Type B pancreatic cell (in vitro differentiated cells): ENCODE data around the gene CPNE4. TPM values are rescaled to one million over a fixed set of nuclear protein-coding genes. Genes with fewer than 3 reads are reported as not detected.
"Not testable (repeated sequence)": the region's sequence is repeated elsewhere in the genome, so short reads cannot be mapped to it uniquely, and the experiment has no call there.

Experiments used
- DNase-seq: peaks from one replicate; pipeline ENCODE4 v3.0.0; 2021; ENCODE audit warnings: mixed read lengths; ENCODE audit not compliant: unreplicated experiment; ENCODE audit errors: extremely low spot score
- H3K27ac Mint-ChIP-seq: 2 replicates; pipeline ENCODE4 v1.8.0; 2021; ENCODE audit warnings: mild to moderate bottlenecking, mixed read lengths
- H3K27me3 Mint-ChIP-seq: 2 replicates; pipeline ENCODE4 v1.8.0; 2021; ENCODE audit warnings: mixed read lengths
- H3K36me3 Mint-ChIP-seq: 2 replicates; pipeline ENCODE4 v1.8.0; 2021; ENCODE audit warnings: mixed read lengths
- H3K4me1 Mint-ChIP-seq: one replicate; pipeline ENCODE4 v1.8.0; 2021; ENCODE audit warnings: mixed read lengths; ENCODE audit not compliant: unreplicated experiment
- H3K4me3 Mint-ChIP-seq: 2 replicates; pipeline ENCODE4 v1.8.0; 2021; ENCODE audit warnings: mild to moderate bottlenecking, mixed read lengths
- H3K9me3 Mint-ChIP-seq: 2 replicates; pipeline ENCODE4 v1.8.0; 2021; ENCODE audit warnings: mixed read lengths
- total RNA-seq: library from RNA; stranded (reverse); gene quantifications from 2 replicates; pipeline ENCODE4 v1.2.1, GENCODE V29; 2021; ENCODE audit warnings: low replicate concordance
- TF ChIP-seq, protein P1 (sequence below): fragments of 200-600 bp; sonication (generic); conservative IDR thresholded peaks from 2 replicates; pipeline ENCODE4 v1.5.0; 2021; ENCODE audit warnings: antibody characterized with exemption, mild to moderate bottlenecking

CPNE4 gene
- total RNA-seq, 1 donor from 2014 or later = 5.2 TPM

DNA sequence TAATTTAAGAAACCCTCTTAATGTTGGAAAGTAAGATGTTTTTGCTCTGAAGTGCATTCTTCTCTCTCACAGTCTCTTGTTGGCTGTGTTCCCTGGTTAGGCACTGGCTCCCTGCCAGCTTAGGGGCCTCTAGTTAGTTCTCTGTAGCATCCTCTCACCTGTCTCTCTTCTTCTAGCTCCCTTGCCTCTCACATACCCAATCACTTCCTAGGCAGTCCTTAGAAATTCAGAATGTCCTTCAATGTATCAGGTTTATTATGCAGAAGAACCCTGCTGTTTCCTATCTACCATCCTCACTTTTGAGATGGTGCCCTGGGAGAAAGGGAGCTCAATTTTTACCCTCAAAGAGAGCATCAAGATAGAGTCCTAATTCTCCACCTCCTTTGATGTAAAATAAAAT is 36.2 kb upstream of the CPNE4 start:
- H3K4me1 Mint-ChIP-seq = no peaks in the 10 kb centered on the region
- no peaks in the 10 kb centered on the region for H3K36me3 Mint-ChIP-seq
- peaks cover 8% of the 10 kb centered on the region for H3K27me3 Mint-ChIP-seq
- TF ChIP-seq, protein P1, sequence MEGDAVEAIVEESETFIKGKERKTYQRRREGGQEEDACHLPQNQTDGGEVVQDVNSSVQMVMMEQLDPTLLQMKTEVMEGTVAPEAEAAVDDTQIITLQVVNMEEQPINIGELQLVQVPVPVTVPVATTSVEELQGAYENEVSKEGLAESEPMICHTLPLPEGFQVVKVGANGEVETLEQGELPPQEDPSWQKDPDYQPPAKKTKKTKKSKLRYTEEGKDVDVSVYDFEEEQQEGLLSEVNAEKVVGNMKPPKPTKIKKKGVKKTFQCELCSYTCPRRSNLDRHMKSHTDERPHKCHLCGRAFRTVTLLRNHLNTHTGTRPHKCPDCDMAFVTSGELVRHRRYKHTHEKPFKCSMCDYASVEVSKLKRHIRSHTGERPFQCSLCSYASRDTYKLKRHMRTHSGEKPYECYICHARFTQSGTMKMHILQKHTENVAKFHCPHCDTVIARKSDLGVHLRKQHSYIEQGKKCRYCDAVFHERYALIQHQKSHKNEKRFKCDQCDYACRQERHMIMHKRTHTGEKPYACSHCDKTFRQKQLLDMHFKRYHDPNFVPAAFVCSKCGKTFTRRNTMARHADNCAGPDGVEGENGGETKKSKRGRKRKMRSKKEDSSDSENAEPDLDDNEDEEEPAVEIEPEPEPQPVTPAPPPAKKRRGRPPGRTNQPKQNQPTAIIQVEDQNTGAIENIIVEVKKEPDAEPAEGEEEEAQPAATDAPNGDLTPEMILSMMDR = no peak
- no peaks in the 10 kb centered on the region for H3K9me3 Mint-ChIP-seq
- no peak overlapping the region for H3K27ac Mint-ChIP-seq
- no peak overlapping the region for H3K4me3 Mint-ChIP-seq
- no peak for DNase-seq

DNA sequence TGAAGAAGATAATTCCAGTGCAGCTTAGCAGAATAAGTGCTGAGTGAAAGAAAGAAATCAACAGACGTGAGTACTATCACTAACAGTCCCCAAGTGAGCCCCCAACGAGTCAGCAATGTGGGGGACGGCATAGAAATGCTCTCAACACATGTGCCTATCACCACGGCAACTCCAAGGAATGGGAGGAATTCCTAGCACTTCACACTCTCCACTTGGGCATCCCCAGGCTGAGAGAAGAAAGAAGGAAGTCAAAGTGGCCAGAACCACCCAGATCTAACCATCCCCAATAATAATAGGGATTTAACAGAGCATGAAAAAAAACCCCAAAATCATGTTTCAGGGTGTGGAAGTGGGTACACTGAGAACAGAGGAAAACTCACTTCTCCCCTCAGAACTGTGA is 29.3 kb upstream of the CPNE4 start:
- no peak overlapping the region for H3K4me3 Mint-ChIP-seq
- H3K27ac Mint-ChIP-seq = no peak overlapping the region
- no peaks in the 10 kb centered on the region for H3K9me3 Mint-ChIP-seq
- H3K36me3 Mint-ChIP-seq = no peaks in the 10 kb centered on the region
- no peaks in the 10 kb centered on the region for H3K4me1 Mint-ChIP-seq
- TF ChIP-seq, protein P1 = no peak
- DNase-seq = no peak
- H3K27me3 Mint-ChIP-seq = peaks cover 8% of the 10 kb centered on the region

DNA sequence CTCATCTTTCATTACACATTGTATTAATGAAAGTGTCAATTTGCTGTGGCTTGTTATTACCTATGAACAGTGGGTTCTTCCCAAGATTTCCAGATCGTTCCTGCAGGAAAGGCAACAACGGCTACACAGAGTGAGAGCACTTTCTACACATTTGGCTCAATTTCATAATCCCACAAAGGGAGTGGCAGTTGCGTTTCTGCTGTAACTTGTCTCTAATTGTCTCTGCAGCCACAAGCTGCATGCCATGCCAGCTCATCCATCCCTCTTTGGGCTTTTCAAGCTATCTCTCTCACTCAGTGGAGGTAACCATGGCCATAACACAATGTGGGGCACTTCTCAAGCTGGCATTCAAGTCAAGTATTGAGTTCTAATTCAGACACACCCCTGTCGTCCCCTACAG is 27.7 kb upstream of the CPNE4 start:
- DNase-seq = no peak
- no peak overlapping the region for H3K4me3 Mint-ChIP-seq
- no peaks in the 10 kb centered on the region for H3K36me3 Mint-ChIP-seq
- TF ChIP-seq, protein P1 = no peak
- H3K4me1 Mint-ChIP-seq = no peaks in the 10 kb centered on the region
- H3K27ac Mint-ChIP-seq = no peak overlapping the region
- H3K9me3 Mint-ChIP-seq = no peaks in the 10 kb centered on the region
- H3K27me3 Mint-ChIP-seq = peaks cover 12% of the 10 kb centered on the region

DNA sequence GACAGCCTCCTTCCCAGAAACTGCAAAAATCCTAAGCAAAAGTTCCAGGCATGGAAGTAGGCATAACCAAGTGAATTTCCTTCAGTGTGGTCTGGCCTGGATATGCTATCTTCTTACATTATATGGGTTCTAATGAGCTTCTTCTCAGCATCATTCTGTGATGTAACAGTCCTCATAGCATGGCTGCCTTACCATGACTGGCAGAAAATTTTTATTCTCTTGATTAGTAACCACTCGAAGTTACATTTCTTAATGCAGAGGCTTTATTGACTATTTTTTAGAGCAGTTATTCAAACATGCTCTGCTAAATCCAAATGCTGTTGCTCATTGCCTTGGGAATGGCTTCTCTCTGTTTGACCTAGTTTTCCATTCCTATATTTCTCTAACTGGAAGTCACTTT is 21.1 kb upstream of the CPNE4 start:
- no peak overlapping the region for H3K4me3 Mint-ChIP-seq
- no peak for DNase-seq
- TF ChIP-seq, protein P1 = no peak

DNA sequence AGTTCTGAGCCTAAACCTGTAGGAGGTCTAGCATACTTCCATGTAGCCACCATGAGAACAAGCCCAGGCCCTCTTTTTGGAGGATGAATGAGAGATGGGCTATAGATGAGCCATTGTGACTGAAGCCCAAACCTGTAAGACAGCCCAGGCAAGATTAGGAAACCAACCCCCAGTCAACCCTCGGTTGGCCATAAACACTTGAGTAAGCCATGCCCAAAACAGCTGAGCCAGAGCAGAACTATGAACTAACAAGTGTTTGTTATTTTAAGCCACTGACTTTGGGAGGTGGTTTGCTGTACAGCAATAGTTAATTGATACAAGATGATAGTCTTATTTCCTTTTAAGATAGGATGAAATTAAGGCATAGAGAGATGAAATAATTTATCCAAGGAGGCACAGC is 12.4 kb upstream of the CPNE4 start:
- no peaks in the 10 kb centered on the region for H3K4me1 Mint-ChIP-seq
- no peak for DNase-seq
- no peaks in the 10 kb centered on the region for H3K9me3 Mint-ChIP-seq
- no peak overlapping the region for H3K4me3 Mint-ChIP-seq
- no peaks in the 10 kb centered on the region for H3K36me3 Mint-ChIP-seq
- no peak overlapping the region for H3K27ac Mint-ChIP-seq
- H3K27me3 Mint-ChIP-seq = peaks cover 9% of the 10 kb centered on the region
- TF ChIP-seq, protein P1 = no peak

More for the DNA sequence above, 21.1 kb upstream of the CPNE4 start:
- no peaks in the 10 kb centered on the region for H3K36me3 Mint-ChIP-seq
- H3K27ac Mint-ChIP-seq = no peak overlapping the region
- H3K9me3 Mint-ChIP-seq = no peaks in the 10 kb centered on the region
- H3K4me1 Mint-ChIP-seq = no peaks in the 10 kb centered on the region
- H3K27me3 Mint-ChIP-seq = peaks cover 18% of the 10 kb centered on the region

DNA sequence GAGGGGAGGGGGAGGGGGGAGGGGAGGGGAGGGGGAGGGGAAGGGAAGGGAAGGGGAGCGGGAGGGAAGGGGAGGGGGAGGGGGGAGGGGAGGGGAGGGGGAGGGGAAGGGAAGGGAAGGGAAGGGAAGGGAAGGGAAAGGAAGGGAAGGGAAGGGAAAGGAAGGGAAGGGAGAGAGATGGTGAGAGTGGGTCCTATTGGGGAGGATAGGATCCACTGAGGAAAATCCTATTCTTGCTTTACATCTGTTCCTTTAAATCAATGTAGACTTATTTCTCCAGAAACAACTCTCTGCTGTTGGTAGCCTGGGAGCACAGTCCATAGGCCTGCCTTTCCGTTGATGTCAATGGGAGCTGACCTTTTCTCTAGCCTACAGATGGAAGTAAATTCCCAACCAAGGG is 10.1 kb upstream of the CPNE4 start:
- H3K27ac Mint-ChIP-seq, H3K4me3 Mint-ChIP-seq: not testable (repeated sequence)

More for the DNA sequence above, 10.1 kb upstream of the CPNE4 start:
- not testable (repeated sequence) for H3K4me1 Mint-ChIP-seq, H3K36me3 Mint-ChIP-seq, DNase-seq, H3K9me3 Mint-ChIP-seq
- H3K27me3 Mint-ChIP-seq = peaks cover 21% of the 10 kb centered on the region
